Astrocyte of the cerebellum (primary cell): ENCODE measurements around the gene RIMBP3B.
"Not testable (repeated sequence)": the region's sequence is repeated elsewhere in the genome, so short reads cannot be mapped to it uniquely, and the experiment has no call there.

Source experiments
- DNase-seq: peaks from one replicate; pipeline ENCODE4 v3.0.0-alpha.2; 2011; ENCODE audit warnings: low read depth
- H3K4me3 ChIP-seq: 2 replicates; pipeline ENCODE4 v1.5.1; 2011; ENCODE audit warnings: mild to moderate bottlenecking, low read depth, low read length, moderate library complexity
- in situ Hi-C: cut with HindIII; loops from 2 replicates; pipeline ENCODE4 v1.10.0; 2017; ENCODE audit warnings: low sequenced_read_pairs

Gene RIMBP3B, protein sequence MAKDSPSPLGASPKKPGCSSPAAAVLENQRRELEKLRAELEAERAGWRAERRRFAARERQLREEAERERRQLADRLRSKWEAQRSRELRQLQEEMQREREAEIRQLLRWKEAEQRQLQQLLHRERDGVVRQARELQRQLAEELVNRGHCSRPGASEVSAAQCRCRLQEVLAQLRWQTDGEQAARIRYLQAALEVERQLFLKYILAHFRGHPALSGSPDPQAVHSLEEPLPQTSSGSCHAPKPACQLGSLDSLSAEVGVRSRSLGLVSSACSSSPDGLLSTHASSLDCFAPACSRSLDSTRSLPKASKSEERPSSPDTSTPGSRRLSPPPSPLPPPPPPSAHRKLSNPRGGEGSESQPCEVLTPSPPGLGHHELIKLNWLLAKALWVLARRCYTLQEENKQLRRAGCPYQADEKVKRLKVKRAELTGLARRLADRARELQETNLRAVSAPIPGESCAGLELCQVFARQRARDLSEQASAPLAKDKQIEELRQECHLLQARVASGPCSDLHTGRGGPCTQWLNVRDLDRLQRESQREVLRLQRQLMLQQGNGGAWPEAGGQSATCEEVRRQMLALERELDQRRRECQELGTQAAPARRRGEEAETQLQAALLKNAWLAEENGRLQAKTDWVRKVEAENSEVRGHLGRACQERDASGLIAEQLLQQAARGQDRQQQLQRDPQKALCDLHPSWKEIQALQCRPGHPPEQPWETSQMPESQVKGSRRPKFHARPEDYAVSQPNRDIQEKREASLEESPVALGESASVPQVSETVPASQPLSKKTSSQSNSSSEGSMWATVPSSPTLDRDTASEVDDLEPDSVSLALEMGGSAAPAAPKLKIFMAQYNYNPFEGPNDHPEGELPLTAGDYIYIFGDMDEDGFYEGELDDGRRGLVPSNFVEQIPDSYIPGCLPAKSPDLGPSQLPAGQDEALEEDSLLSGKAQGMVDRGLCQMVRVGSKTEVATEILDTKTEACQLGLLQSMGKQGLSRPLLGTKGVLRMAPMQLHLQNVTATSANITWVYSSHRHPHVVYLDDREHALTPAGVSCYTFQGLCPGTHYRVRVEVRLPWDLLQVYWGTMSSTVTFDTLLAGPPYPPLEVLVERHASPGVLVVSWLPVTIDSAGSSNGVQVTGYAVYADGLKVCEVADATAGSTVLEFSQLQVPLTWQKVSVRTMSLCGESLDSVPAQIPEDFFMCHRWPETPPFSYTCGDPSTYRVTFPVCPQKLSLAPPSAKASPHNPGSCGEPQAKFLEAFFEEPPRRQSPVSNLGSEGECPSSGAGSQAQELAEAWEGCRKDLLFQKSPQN (N-terminal part only)

GRCh38 chr22:21383701-21384467 lies at the start of gene RIMBP3B:
Gene RIMBP3B (plus strand): TSS chr22:21383751. CDS start chr22:21383859, 108 bp downstream.
- in situ Hi-C loops, H3K4me3 ChIP-seq, DNase-seq: not testable (repeated sequence)

DNA sequence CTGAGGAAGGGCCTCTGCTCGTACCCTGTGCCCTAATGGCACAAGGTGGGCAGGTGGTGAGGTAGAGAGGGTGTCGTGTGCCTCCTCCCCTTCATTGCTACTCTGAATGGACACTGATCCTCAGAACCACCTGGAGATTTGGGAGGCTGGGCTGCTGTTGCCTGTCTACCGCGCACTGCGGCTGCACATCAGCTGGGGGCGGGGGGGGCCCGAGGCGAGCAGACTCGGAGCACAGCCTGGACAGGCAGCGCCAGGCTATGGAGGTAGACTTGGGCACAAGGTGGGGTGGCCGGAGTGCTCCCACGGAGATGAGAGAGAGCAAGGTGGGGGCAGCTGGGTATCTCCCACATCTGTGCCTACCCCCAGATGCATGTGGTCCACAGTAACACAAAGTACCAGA lies 26.0 kb upstream of the RIMBP3B start:
- in situ Hi-C loops, DNase-seq, H3K4me3 ChIP-seq: not testable (repeated sequence)

DNA sequence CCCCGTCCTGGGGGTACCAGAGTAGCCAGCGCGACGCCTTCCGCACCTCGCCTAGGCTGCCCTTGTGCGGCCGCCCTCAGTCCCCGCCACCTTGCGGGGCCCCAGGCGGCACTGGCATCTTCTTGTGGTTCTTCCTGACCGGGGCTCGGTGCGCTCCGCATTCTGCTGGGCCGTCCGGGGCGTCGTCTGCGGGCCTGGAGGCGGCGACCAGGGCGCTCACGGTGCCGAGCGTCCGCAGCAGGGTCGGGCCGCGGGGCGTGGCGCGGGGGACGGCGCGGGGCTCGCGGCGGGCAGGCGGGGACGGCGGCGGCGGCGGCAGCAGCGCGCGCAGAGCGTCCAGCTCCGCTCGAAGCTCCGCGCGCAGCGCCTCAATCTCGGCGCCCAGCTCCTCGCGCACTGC lies 23.0 kb upstream of the RIMBP3B start:
- in situ Hi-C loops, H3K4me3 ChIP-seq, DNase-seq: not testable (repeated sequence)

DNA sequence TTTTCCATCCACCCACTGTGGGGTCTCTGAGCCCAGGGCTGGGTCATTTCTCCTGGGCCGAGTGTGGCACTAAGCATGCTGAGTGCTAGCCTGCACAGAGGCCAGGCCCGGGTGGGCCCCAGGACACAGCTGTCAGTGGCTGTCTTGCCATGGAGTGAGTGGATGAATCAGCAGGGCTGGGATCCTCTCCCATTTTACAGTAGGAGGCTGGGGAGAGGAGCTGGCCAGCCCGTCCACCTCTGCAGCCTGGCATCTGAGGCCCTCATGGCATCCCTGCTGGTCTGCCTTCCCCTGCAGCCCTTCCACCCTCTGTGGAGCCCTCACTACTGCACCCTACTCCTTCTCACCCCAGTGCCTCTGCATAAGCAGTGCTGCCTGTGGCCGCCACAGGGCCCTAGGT lies 21.1 kb upstream of the RIMBP3B start:
- H3K4me3 ChIP-seq, in situ Hi-C loops, DNase-seq: not testable (repeated sequence)

- in situ Hi-C loops, H3K4me3 ChIP-seq, DNase-seq: not testable (repeated sequence)
Observed at GRCh38 chr22:21363061-21363460, 20.5 kb upstream of the RIMBP3B start.

DNA sequence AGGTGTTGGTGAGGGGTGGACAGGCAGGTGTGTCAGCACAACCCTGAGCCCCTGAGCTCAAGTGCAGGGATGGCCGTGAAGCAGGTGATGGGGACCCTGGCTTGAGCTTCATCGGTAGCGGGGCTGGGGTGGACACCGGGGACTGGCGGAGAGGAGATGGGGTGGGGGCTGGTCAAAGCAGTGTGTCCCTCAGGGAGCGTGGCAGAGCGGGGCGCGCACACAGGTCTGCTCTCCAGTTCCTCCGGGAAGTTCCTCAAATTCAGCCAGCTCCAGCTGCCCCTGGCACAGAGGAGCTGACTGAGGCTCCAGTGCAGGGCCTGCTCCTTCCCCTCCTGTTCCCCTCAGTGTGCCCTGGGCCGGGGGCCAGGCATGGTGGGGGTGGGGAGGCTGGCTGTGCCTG lies 19.7 kb upstream of the RIMBP3B start:
- in situ Hi-C loops, DNase-seq: not testable (repeated sequence)

DNA sequence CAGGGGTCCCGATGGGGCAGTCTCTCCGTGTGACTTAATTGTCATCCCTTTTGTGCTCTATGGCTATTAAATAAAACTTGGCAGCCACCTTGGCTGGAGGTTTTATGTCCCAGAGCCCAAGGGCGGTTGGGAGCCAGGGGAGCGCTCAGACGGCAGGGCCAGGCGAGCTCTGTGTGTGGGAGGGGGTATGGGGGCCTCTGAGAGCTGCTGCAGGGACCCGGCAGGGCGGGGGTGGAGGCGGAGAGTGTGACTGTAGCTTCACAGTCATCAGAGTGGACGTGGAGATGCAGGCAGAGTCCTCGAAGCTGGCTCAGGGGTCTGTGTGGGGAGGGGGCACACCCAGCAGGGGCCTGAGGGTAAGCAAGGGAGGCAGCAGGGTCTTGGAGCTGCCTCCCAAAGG lies 19.2 kb upstream of the RIMBP3B start:
- in situ Hi-C loops, H3K4me3 ChIP-seq, DNase-seq: not testable (repeated sequence)

More for the DNA sequence above, 19.7 kb upstream of the RIMBP3B start:
- H3K4me3 ChIP-seq, result not testable (repeated sequence)

DNA sequence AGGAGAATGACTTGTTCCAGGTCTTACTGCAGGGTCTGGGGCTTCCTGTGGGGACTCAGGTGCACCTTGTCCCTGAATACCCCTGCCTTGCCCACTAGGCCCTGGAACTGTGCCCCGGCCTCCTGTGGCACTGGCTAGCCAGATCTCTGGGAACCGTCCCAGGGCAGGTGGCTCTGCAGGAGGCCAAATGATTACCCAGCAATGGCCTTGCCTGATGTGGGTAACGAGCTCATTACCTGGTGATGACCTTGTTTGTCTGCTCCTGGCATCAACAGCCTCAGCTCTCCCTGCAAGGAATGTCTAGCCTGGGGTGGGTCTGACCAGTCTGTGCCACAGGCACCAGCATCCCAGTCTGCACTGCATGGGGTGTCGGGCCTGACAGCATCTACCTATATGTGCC lies 18.2 kb upstream of the RIMBP3B start:
- DNase-seq, H3K4me3 ChIP-seq, in situ Hi-C loops: not testable (repeated sequence)

- in situ Hi-C loops, H3K4me3 ChIP-seq, DNase-seq: not testable (repeated sequence)
Observed at GRCh38 chr22:21368603-21369310, 14.8 kb upstream of the RIMBP3B start.

- DNase-seq, in situ Hi-C loops, H3K4me3 ChIP-seq: not testable (repeated sequence)
Observed at GRCh38 chr22:21375880-21376279, 7.7 kb upstream of the RIMBP3B start.

DNA sequence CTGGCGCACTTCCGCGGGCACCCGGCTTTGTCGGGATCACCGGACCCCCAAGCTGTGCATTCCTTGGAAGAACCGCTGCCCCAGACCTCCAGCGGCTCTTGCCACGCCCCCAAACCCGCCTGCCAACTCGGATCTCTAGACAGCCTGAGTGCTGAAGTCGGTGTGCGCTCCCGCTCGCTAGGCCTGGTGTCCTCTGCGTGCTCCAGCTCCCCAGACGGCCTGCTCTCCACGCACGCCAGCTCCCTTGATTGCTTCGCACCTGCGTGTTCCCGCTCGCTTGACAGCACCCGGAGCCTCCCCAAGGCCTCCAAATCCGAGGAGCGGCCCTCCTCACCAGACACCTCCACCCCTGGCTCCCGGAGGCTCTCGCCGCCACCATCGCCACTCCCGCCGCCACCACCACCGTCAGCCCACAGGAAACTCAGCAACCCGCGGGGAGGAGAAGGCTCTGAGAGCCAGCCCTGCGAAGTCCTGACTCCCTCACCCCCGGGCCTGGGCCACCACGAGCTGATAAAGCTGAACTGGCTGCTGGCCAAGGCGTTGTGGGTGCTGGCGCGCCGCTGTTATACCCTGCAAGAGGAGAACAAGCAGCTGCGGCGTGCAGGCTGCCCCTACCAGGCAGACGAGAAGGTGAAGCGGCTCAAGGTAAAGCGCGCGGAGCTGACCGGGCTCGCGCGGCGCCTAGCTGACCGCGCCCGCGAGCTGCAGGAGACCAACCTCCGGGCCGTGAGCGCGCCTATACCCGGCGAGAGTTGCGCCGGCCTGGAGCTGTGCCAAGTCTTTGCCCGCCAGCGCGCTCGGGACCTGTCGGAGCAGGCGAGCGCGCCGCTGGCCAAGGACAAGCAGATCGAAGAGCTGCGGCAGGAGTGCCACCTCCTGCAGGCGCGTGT lies 1.2 kb downstream of the RIMBP3B start:
- in situ Hi-C loops, H3K4me3 ChIP-seq: not testable (repeated sequence)

DNA sequence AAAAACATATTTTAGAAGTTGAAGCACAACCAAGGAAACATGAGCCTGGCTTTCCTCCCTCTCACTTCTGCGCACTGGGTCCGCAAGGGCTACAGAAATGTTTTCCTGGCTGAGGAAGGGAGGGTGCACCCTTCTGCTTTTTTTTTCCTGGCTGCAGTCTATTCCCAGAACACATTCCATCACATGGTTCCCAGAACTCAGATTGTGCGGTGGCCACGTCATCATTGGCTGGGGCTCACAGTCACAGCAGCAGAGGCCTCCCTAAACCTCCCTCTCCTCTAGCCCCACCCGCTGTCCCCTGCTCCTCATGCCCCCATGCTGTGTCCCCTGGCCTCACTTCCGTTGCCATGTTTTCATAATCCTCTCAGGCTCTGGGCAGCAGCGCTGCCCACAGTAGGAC lies 5.9 kb downstream of the RIMBP3B start:
- in situ Hi-C loops, H3K4me3 ChIP-seq, DNase-seq: not testable (repeated sequence)

More for the DNA sequence above, 1.2 kb downstream of the RIMBP3B start:
- not testable (repeated sequence) for DNase-seq

GRCh38 chr22:21390013-21390412 lies 6.5 kb downstream of the RIMBP3B start:
- H3K4me3 ChIP-seq, in situ Hi-C loops, DNase-seq: not testable (repeated sequence)

DNA sequence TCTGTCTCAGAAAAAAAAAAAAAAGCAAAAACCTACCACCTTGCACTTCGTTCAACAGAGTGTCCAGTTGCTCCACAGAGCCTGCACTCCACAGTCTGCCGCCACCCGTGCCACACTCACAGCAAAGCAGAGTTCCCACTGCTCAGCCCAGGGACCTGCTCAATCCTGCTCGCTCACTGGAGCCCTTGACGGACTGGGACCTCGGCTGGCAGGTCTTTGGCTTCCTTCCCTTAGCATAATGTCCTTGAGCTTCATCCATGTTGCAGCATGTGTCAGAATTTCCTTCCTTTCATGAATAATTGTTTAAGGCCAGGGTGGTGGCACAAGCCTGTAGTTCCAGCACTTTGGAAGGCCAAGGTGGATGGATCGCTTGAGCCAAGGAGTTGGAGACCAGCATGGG lies 11.1 kb downstream of the RIMBP3B start:
- H3K4me3 ChIP-seq, DNase-seq, in situ Hi-C loops: not testable (repeated sequence)
